Activated naive CD4-positive, alpha-beta T cell treated with anti-CD3 and anti-CD28 coated beads, Interleukin-2, amount 10 ng/mL, durations not matched to agents 7 days and 5 days (primary cell): ENCODE results near the gene SP9.
"Not testable (repeated sequence)": the region's sequence is repeated elsewhere in the genome, so short reads cannot be mapped to it uniquely, and the experiment has no call there.

Experiments used
- CTCF ChIA-PET: fragments of 350-600 bp; sonication (Branson Sonifier 250); formaldehyde crosslinking; loops from one replicate; lab custom pipeline; 2021; ENCODE audit warnings: antibody characterized with exemption; lab: Charles Lee
- DNase-seq: peaks from one replicate; pipeline ENCODE4 v3.0.0-alpha.2; 2020
- H3K27ac Mint-ChIP-seq: one replicate; pipeline ENCODE4 v1.8.0; 2021; ENCODE audit warnings: mild to moderate bottlenecking, moderate library complexity, mixed read lengths
- H3K27me3 Mint-ChIP-seq: one replicate; pipeline ENCODE4 v1.8.0; 2021; ENCODE audit warnings: mild to moderate bottlenecking, mixed read lengths
- H3K36me3 Mint-ChIP-seq: one replicate; pipeline ENCODE4 v1.8.0; 2021; ENCODE audit warnings: mixed read lengths
- H3K4me1 Mint-ChIP-seq: one replicate; pipeline ENCODE4 v1.8.0; 2021; ENCODE audit warnings: mixed read lengths
- H3K4me3 Mint-ChIP-seq: one replicate; pipeline ENCODE4 v1.8.0; 2021; ENCODE audit warnings: mild to moderate bottlenecking, moderate library complexity, mixed read lengths
- H3K9me3 Mint-ChIP-seq: one replicate; pipeline ENCODE4 v1.8.0; 2021; ENCODE audit warnings: mixed read lengths

The SP9 gene

DNA sequence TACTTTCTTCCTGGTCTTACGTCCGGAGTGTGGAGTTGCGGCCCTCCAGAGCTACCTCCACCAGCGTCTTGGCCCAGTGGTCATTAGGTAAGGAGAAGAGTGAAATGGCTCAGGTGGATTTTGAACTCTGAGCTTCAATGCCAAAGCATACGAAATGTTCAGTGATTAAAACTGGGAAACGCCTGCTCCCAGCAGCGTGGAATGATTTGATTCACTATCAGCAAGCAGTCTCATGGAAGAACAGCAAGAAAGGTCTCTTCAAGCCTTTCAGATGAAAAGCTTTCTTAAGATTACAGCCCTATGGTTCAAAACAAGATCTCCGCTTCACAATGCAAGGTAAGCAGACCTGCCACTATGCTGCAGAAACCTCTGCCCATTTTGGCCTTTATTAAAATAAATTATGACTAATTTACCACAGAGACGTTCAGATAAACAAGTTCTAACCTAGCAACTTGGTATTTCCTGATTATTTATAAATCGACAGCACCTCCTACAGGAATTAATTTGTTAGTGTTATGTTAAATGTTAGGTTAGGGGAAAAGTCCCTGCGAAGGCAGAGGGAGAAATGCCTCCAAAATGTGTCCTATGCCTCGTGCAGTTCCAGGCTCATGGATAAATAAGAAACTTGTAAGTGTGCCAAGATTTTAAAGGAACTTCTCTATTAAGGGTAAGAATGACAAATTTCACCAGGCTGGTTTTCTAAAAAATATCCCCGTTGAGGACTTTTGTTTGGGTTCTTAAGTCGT is 10.1 kb downstream of the SP9 start:
- peaks cover 35% of the 10 kb centered on the region for H3K4me1 Mint-ChIP-seq
- H3K27ac Mint-ChIP-seq: no peak overlapping the region

DNA sequence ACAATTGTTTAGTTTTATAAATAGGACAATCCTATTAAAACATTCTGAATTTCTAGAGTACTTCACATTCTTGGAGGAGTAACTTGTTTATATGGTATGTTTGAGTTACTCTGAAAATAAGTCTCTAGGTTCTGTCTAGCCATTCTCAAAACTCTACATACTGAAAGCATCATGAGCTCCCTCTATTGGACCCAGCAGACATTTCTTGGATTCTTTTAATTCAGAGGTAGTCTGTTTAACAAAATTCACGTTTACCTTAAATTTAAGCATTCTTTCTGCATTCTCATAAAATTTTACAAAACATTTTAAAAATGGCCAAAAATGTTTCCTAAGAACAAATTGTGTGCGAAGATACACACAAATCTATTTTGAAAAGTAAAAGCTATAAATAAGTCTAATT is 15.3 kb downstream of the SP9 start:
- H3K27me3 Mint-ChIP-seq: peaks cover 3% of the 10 kb centered on the region
- no peak overlapping the region for H3K4me3 Mint-ChIP-seq
- H3K36me3 Mint-ChIP-seq: peaks cover 19% of the 10 kb centered on the region
- no peak for DNase-seq
- CTCF ChIA-PET: interaction anchor here (0.7 to 2.0 kb wide), 3 partner anchors 9 to 197 kb away, joined by 4 to 5 read pairs (median 4); no protein-coding TSS in a partner anchor
- H3K4me1 Mint-ChIP-seq: peaks cover 2% of the 10 kb centered on the region
- no peak overlapping the region for H3K27ac Mint-ChIP-seq
- no peaks in the 10 kb centered on the region for H3K9me3 Mint-ChIP-seq

More for the DNA sequence above, 10.1 kb downstream of the SP9 start:
- H3K9me3 Mint-ChIP-seq: no peaks in the 10 kb centered on the region
- CTCF ChIA-PET: interaction anchor here (0.7 to 1.3 kb wide), 6 partner anchors 20 to 945 kb away, joined by 3 to 5 read pairs (median 4); no protein-coding TSS in a partner anchor
- H3K4me3 Mint-ChIP-seq: no peak overlapping the region
- H3K36me3 Mint-ChIP-seq: peaks cover 19% of the 10 kb centered on the region
- DNase-seq: no peak
- H3K27me3 Mint-ChIP-seq: peaks cover 53% of the 10 kb centered on the region

DNA sequence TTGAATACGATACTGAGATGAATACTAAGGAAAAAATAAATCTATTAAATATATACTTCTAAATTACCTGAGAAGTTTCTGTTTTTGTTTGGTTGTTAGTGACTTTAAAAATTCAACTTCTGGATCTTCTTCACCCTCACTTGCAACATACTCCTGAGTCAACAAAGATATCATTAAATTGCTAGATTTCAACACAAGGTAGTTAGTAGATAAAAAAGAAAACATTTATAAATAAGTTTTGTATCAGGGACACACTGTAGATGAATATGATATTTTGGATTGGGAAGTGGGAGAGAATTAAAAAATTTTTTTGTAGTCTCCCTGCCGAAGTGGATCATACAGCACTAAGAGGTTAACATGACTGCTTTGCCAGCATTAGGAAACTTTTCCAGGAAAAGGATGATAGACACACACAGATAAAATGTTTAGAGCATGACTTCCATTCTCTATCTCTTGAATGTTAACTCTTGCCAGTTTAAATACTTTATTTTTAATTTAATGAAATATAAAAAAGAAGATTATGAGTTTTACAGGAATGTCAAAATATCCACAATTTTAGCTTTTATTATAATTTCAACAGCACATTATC is 15.9 kb downstream of the SP9 start:
- Mint-ChIP-seq H3K9me3 (no peaks in the 10 kb centered on the region), H3K36me3 (peaks cover 20% of the 10 kb centered on the region), H3K4me1 (no peaks in the 10 kb centered on the region), H3K27ac (no peak overlapping the region), H3K27me3 (no peaks in the 10 kb centered on the region), H3K4me3 (no peak overlapping the region)
- no peak for DNase-seq
- CTCF ChIA-PET: interaction anchor here (1.0 to 2.0 kb wide), 2 partner anchors 9 to 196 kb away, joined by 4 to 5 read pairs; no protein-coding TSS in a partner anchor

- H3K36me3 Mint-ChIP-seq: peaks cover 15% of the 10 kb centered on the region
- no peak overlapping the region for H3K4me3 Mint-ChIP-seq
- CTCF ChIA-PET: no interaction called here
- no peaks in the 10 kb centered on the region for H3K9me3 Mint-ChIP-seq
- no peaks in the 10 kb centered on the region for H3K27me3 Mint-ChIP-seq
- no peak for DNase-seq
- no peak overlapping the region for H3K27ac Mint-ChIP-seq
- no peaks in the 10 kb centered on the region for H3K4me1 Mint-ChIP-seq
These were observed 18.2 kb downstream of the SP9 start for GRCh38 chr2:174353004-174353403.

GRCh38 chr2:174356347-174356746 is 21.6 kb downstream of the SP9 start:
- no peaks in the 10 kb centered on the region for H3K9me3 Mint-ChIP-seq
- CTCF ChIA-PET: no interaction called here
- H3K4me1 Mint-ChIP-seq: no peaks in the 10 kb centered on the region
- H3K27ac Mint-ChIP-seq: no peak overlapping the region
- H3K4me3 Mint-ChIP-seq: no peak overlapping the region
- no peak for DNase-seq
- H3K27me3 Mint-ChIP-seq: no peaks in the 10 kb centered on the region
- H3K36me3 Mint-ChIP-seq: peaks cover 18% of the 10 kb centered on the region

GRCh38 chr2:174359663-174360062 is 24.9 kb downstream of the SP9 start:
- Mint-ChIP-seq H3K9me3 (peaks cover 15% of the 10 kb centered on the region), H3K36me3 (peaks cover 38% of the 10 kb centered on the region)
- H3K27me3 Mint-ChIP-seq, H3K27ac Mint-ChIP-seq, H3K4me3 Mint-ChIP-seq, H3K4me1 Mint-ChIP-seq, CTCF ChIA-PET, DNase-seq: not testable (repeated sequence)

- H3K27me3 Mint-ChIP-seq: no peaks in the 10 kb centered on the region
- H3K4me3 Mint-ChIP-seq: no peak overlapping the region
- no peak overlapping the region for H3K27ac Mint-ChIP-seq
- peaks cover 58% of the 10 kb centered on the region for H3K36me3 Mint-ChIP-seq
- no peak for DNase-seq
- H3K4me1 Mint-ChIP-seq: no peaks in the 10 kb centered on the region
- CTCF ChIA-PET: no interaction called here
- H3K9me3 Mint-ChIP-seq: peaks cover 25% of the 10 kb centered on the region
These were observed 28.2 kb downstream of the SP9 start for GRCh38 chr2:174362949-174363348.

DNA sequence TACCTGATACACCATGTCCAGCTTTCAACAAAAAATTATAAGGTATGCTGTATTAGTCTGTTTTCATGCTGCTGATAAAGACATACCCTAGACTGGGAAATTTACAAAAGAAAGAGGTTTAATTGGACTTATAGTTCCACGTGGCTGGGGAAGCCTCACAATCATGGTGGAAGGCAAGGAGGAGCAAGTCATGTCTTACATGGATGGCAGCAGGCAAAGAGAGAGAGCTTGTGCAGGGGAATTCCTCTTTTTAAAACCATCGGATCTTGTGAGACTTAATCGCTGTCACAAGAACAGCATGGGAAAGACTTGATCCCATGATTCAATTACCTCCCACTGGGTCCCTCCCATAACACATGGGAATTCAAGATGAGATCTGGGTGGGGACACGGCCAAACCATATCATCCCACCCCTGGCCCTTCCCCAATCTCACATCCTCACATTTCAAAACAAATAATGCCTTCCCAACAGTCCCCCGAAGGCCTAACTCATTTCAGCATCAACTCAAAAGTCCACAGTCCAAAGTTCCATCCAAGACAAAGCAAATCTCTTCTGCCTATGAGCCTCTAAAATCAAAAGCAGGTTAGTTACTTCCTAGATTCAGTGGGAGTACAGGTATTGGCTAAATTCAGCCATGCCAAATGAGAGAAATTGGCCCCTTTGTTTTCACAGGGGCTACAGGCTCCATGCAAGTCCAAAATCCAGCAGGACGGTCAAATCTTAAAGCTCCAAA is 28.9 kb downstream of the SP9 start:
- H3K4me3 Mint-ChIP-seq, H3K27me3 Mint-ChIP-seq, H3K4me1 Mint-ChIP-seq, CTCF ChIA-PET, H3K27ac Mint-ChIP-seq, DNase-seq: not testable (repeated sequence)
- peaks cover 25% of the 10 kb centered on the region for H3K9me3 Mint-ChIP-seq
- H3K36me3 Mint-ChIP-seq: peaks cover 65% of the 10 kb centered on the region

GRCh38 chr2:174364628-174365027 is 29.9 kb downstream of the SP9 start:
- no peak overlapping the region for H3K4me3 Mint-ChIP-seq
- CTCF ChIA-PET: no interaction called here
- H3K27ac Mint-ChIP-seq: no peak overlapping the region
- no peaks in the 10 kb centered on the region for H3K27me3 Mint-ChIP-seq
- H3K36me3 Mint-ChIP-seq: peaks cover 68% of the 10 kb centered on the region
- DNase-seq: no peak
- H3K4me1 Mint-ChIP-seq: no peaks in the 10 kb centered on the region
- H3K9me3 Mint-ChIP-seq: peaks cover 25% of the 10 kb centered on the region

DNA sequence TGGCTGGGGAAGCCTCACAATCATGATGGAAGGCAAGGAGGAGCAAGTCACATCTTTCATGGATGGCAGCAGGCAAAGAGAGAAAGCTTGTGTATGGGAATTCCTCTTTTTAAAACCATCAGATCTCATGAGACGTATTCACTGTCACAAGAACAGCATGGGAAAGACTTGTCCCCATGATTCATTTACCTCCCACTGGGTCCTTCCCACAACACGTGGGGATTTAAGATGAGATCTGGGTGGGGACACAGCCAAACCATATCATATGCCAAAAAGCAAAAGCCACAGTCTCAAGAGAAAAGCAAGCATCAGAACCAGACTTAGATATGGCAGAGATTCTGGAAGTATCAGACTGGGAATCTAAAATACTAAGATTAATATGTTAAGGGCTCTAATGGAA is 30.8 kb downstream of the SP9 start:
- no peak overlapping the region for H3K4me3 Mint-ChIP-seq
- DNase-seq: no peak
- H3K27ac Mint-ChIP-seq: no peak overlapping the region
- peaks cover 25% of the 10 kb centered on the region for H3K9me3 Mint-ChIP-seq
- CTCF ChIA-PET: no interaction called here
- peaks cover 65% of the 10 kb centered on the region for H3K36me3 Mint-ChIP-seq
- H3K4me1 Mint-ChIP-seq: no peaks in the 10 kb centered on the region
- H3K27me3 Mint-ChIP-seq: no peaks in the 10 kb centered on the region

DNA sequence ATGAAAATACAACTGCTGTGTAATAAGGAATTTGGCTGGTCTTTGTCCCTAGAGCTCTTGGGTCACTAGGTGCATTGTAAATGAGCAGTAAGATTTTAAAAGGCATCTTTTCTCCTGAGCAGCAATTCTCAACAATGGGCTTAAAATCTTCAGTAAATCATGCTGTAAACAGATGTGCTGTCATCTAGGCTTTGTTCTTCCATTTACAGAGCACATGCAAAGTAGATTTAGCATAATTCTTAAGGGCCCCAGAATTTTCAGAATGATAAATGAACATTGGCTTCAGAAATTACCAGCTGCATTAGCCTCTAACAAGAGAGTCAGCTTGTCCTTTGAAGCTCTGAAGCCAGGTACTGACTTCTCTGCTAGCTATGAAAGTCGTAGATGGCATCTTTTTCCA is 33.9 kb downstream of the SP9 start:
- CTCF ChIA-PET: interaction anchor here (1.0 kb wide), 1 partner anchor 11 kb away, joined by 4 read pairs; no protein-coding TSS in a partner anchor
- peaks cover 58% of the 10 kb centered on the region for H3K36me3 Mint-ChIP-seq

DNA sequence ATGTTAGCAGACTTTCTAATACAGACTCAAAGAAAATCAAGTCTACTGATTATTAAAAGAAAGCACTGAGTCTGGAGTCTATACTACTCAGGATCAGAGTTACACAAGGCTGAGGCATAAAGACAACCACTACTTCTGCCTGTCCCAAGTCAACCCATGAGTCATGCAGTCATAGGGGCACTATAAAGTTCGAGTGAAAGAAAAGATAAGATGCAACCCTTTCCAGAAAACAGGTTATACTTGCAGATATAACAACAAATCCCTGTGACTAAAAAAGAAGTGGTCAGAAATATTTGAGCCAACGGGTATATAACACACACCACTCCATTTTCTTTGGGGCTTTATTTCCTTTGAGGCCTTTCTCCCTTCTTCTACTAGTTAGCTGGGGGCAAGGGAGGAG is 42.2 kb downstream of the SP9 start:
- H3K27me3 Mint-ChIP-seq: no peaks in the 10 kb centered on the region
- peaks cover 40% of the 10 kb centered on the region for H3K36me3 Mint-ChIP-seq
- H3K4me1 Mint-ChIP-seq: no peaks in the 10 kb centered on the region
- H3K9me3 Mint-ChIP-seq: no peaks in the 10 kb centered on the region
- no peak for DNase-seq
- no peak overlapping the region for H3K27ac Mint-ChIP-seq
- CTCF ChIA-PET: no interaction called here
- no peak overlapping the region for H3K4me3 Mint-ChIP-seq

More for the DNA sequence above, 33.9 kb downstream of the SP9 start:
- H3K27ac Mint-ChIP-seq: no peak overlapping the region
- no peaks in the 10 kb centered on the region for H3K4me1 Mint-ChIP-seq
- H3K9me3 Mint-ChIP-seq: peaks cover 18% of the 10 kb centered on the region
- no peak overlapping the region for H3K4me3 Mint-ChIP-seq
- no peak for DNase-seq
- H3K27me3 Mint-ChIP-seq: no peaks in the 10 kb centered on the region

DNA sequence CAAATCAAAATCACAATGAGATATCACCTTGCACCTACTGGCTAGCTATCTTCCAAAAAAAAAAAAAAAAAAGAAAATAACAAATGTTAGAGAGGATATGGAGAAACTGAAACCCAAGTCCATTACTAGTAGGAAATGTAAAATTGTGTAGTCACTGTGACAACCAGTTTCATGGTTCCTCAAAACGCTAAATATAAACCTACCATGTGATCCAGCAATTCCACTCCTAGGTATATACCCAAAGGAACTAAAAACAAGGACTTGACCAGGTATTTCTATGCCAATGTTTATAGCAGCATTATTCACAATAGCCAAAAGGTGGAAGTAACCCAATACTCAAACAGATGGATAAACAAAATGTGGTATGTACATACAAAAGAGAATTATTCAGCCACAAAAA is 49.0 kb downstream of the SP9 start:
- Mint-ChIP-seq H3K27me3 (no peaks in the 10 kb centered on the region), H3K4me1 (no peaks in the 10 kb centered on the region), H3K4me3 (no peak overlapping the region), H3K9me3 (no peaks in the 10 kb centered on the region), H3K27ac (no peak overlapping the region), H3K36me3 (peaks cover 24% of the 10 kb centered on the region)
- CTCF ChIA-PET: no interaction called here
- no peak for DNase-seq

- DNase-seq: no peak
- H3K9me3 Mint-ChIP-seq: no peaks in the 10 kb centered on the region
- no peak overlapping the region for H3K4me3 Mint-ChIP-seq
- no peaks in the 10 kb centered on the region for H3K27me3 Mint-ChIP-seq
- H3K27ac Mint-ChIP-seq: no peak overlapping the region
- no peaks in the 10 kb centered on the region for H3K4me1 Mint-ChIP-seq
- H3K36me3 Mint-ChIP-seq: peaks cover 20% of the 10 kb centered on the region
- CTCF ChIA-PET: interaction anchor here (0.7 kb wide), 2 partner anchors 52 to 605 kb away, joined by 3 read pairs; no protein-coding TSS in a partner anchor
These were observed 50.4 kb downstream of the SP9 start for GRCh38 chr2:174385201-174385600.
